Neural cell (in vitro differentiated cells): Measurements from ENCODE around the gene ARHGAP9. TPM values are rescaled to one million over a fixed set of nuclear protein-coding genes. Genes with fewer than 3 reads are reported as not detected.

Experiments
- H2AFZ ChIP-seq: fragments of 200-600, 300-800 bp; sonication (generic), shearing (Covaris generic); 2 replicates; pipeline ENCODE4 v1.6.0; 2014; ENCODE audit warnings: low read depth, mild to moderate bottlenecking, antibody characterized with exemption, low read length, moderate library complexity
- H3F3A ChIP-seq: fragments of 200-600 bp; shearing (Covaris generic); 2 replicates; pipeline ENCODE4 v1.6.1; 2016; ENCODE audit warnings: mild to moderate bottlenecking, moderate library complexity, mixed read lengths, antibody characterized with exemption, low read length; ENCODE audit not compliant: insufficient read depth, poor library complexity, severe bottlenecking
- H3K27ac ChIP-seq: fragments of 200-600, 300-800 bp; sonication (generic), shearing (Covaris generic); 2 replicates; pipeline ENCODE4 v1.5.1; 2014; ENCODE audit warnings: mild to moderate bottlenecking, low read length, moderate library complexity
- H3K27me3 ChIP-seq: fragments of 300-800, 200-600 bp; sonication (generic), shearing (Covaris generic); 2 replicates; pipeline ENCODE4 v1.6.0; 2014; ENCODE audit warnings: mild to moderate bottlenecking, low read depth, low read length, moderate library complexity; ENCODE audit not compliant: insufficient read depth
- H3K36me3 ChIP-seq: fragments of 300-800, 200-600 bp; sonication (generic), shearing (Covaris generic); 2 replicates; pipeline ENCODE4 v1.5.1; 2014; ENCODE audit warnings: mild to moderate bottlenecking, antibody characterized with exemption, low read length, moderate library complexity; ENCODE audit not compliant: insufficient read depth
- H3K4me2 ChIP-seq: fragments of 300-800, 200-600 bp; sonication (generic), shearing (Covaris generic); 2 replicates; pipeline ENCODE4 v1.6.0; 2014; ENCODE audit warnings: mild to moderate bottlenecking, low read length
- H3K4me3 ChIP-seq: fragments of 300-800, 200-600 bp; sonication (generic), shearing (Covaris generic); 2 replicates; pipeline ENCODE4 v1.5.1; 2014; ENCODE audit warnings: mild to moderate bottlenecking, low read length, moderate library complexity
- H3K79me2 ChIP-seq: fragments of 200-600 bp; shearing (Covaris generic); replicated peaks from 2 replicates; pipeline ENCODE4 v1.6.0; 2014; ENCODE audit warnings: mild to moderate bottlenecking, low read length, moderate library complexity; ENCODE audit not compliant: insufficient read depth
- H3K9ac ChIP-seq: fragments of 300-800, 200-600 bp; sonication (generic), shearing (Covaris generic); 2 replicates; pipeline ENCODE4 v1.6.1; 2016; ENCODE audit warnings: mild to moderate bottlenecking, low read length, mixed read lengths
- H3K9me2 ChIP-seq: fragments of 200-600 bp; shearing (Covaris generic); 2 replicates; pipeline ENCODE4 v1.6.1; 2016; ENCODE audit warnings: mild to moderate bottlenecking, low read length, mixed read lengths; ENCODE audit not compliant: insufficient read depth
- H3K9me3 ChIP-seq: fragments of 200-600, 300-800 bp; sonication (generic), shearing (Covaris generic); 2 replicates; pipeline ENCODE4 v1.6.1; 2016; ENCODE audit warnings: mild to moderate bottlenecking, mixed run types, low read length, moderate library complexity, mixed read lengths
- H4K20me1 ChIP-seq: fragments of 200-600 bp; shearing (Covaris generic); 2 replicates; pipeline ENCODE4 v1.6.1; 2016; ENCODE audit warnings: mild to moderate bottlenecking, mixed run types; ENCODE audit not compliant: insufficient read depth
- CTCF ChIP-seq: fragments of 450-650 bp; IDR thresholded peaks from 2 replicates; pipeline ENCODE4 v1.5.1; 2014; ENCODE audit warnings: antibody characterized with exemption, mild to moderate bottlenecking, moderate library complexity; ENCODE audit not compliant: poor library complexity, severe bottlenecking
- EP300 ChIP-seq: fragments of 450-650 bp; conservative IDR thresholded peaks from 2 replicates; pipeline ENCODE4 v1.6.1; 2014; ENCODE audit warnings: antibody characterized with exemption, mild to moderate bottlenecking, moderate library complexity; ENCODE audit not compliant: poor library complexity, severe bottlenecking
- EZH2 ChIP-seq: fragments of 200-600, 300-800 bp; shearing (Covaris generic), sonication (generic); IDR thresholded peaks from 2 replicates; pipeline ENCODE4 v1.6.1; 2014; ENCODE audit warnings: antibody characterized with exemption, low read length, borderline replicate concordance, mild to moderate bottlenecking; ENCODE audit not compliant: insufficient read depth, poor library complexity, severe bottlenecking
- MXI1 ChIP-seq: fragments of 450-650 bp; conservative IDR thresholded peaks from 2 replicates; pipeline ENCODE4 v1.6.1; 2014; ENCODE audit warnings: antibody characterized with exemption, mild to moderate bottlenecking; ENCODE audit not compliant: poor library complexity, severe bottlenecking
- POLR2AphosphoS5 ChIP-seq: IDR thresholded peaks from 2 replicates; pipeline ENCODE4 v1.6.1; 2012
- RAD21 ChIP-seq: fragments of 450-650 bp; conservative IDR thresholded peaks from 2 replicates; pipeline ENCODE4 v1.6.1; 2014; ENCODE audit warnings: antibody characterized with exemption, mild to moderate bottlenecking, moderate library complexity
- SMC3 ChIP-seq: fragments of 450-650 bp; conservative IDR thresholded peaks from 2 replicates; pipeline ENCODE4 v1.6.1; 2014; ENCODE audit warnings: antibody characterized with exemption, mild to moderate bottlenecking, moderate library complexity; ENCODE audit not compliant: poor library complexity
- TAF1 ChIP-seq: IDR thresholded peaks from 2 replicates; pipeline ENCODE4 v1.6.1; 2012; ENCODE audit warnings: low read depth
- polyA plus RNA-seq: library from polyadenylated mRNA; depleted of rRNA; stranded (reverse); fragments of >200 nt; gene quantifications from 2 replicates; pipeline ENCODE4 v1.2.3, GENCODE V29; 2014
- TF ChIP-seq, protein P1 (sequence below): IDR thresholded peaks from 2 replicates; pipeline ENCODE4 v1.6.1; 2012; ENCODE audit warnings: borderline replicate concordance

The ARHGAP9 gene
- polyA plus RNA-seq, 1 donor from 2014 or later: not detected

DNA sequence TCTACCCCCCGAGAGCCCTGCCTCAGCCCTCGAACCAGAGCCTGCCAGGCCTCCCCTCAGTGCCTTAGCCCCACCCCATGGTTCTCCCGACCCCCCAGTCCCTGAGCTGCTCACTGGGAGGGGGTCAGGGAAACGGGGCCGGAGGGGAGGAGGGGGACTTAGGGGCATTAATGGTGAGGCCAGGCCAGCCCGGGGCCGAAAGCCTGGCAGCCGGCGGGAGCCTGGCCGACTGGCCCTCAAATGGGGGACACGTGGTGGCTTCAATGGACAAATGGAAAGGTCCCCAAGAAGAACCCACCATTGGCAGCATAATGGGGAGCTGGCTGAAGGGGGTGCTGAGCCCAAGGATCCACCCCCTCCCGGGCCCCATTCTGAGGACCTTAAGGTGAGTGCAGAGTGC, 48.5 kb upstream of the ARHGAP9 start:
- H3K4me3 ChIP-seq: no peak overlapping the region
- no peak for TF ChIP-seq RAD21
- TF ChIP-seq, protein P1, sequence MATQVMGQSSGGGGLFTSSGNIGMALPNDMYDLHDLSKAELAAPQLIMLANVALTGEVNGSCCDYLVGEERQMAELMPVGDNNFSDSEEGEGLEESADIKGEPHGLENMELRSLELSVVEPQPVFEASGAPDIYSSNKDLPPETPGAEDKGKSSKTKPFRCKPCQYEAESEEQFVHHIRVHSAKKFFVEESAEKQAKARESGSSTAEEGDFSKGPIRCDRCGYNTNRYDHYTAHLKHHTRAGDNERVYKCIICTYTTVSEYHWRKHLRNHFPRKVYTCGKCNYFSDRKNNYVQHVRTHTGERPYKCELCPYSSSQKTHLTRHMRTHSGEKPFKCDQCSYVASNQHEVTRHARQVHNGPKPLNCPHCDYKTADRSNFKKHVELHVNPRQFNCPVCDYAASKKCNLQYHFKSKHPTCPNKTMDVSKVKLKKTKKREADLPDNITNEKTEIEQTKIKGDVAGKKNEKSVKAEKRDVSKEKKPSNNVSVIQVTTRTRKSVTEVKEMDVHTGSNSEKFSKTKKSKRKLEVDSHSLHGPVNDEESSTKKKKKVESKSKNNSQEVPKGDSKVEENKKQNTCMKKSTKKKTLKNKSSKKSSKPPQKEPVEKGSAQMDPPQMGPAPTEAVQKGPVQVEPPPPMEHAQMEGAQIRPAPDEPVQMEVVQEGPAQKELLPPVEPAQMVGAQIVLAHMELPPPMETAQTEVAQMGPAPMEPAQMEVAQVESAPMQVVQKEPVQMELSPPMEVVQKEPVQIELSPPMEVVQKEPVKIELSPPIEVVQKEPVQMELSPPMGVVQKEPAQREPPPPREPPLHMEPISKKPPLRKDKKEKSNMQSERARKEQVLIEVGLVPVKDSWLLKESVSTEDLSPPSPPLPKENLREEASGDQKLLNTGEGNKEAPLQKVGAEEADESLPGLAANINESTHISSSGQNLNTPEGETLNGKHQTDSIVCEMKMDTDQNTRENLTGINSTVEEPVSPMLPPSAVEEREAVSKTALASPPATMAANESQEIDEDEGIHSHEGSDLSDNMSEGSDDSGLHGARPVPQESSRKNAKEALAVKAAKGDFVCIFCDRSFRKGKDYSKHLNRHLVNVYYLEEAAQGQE: no peak
- TF ChIP-seq TAF1: no peak
- no peaks in the 10 kb centered on the region for H3K9me2 ChIP-seq
- H3K79me2 ChIP-seq: peaks cover 18% of the 10 kb centered on the region
- H3K36me3 ChIP-seq: no peaks in the 10 kb centered on the region
- no peak overlapping the region for H3K27ac ChIP-seq
- H4K20me1 ChIP-seq: no peaks in the 10 kb centered on the region
- no peak overlapping the region for H3K9ac ChIP-seq
- H3K4me2 ChIP-seq: no peak overlapping the region
- no peaks in the 10 kb centered on the region for H3K9me3 ChIP-seq
- H2AFZ ChIP-seq: no peak overlapping the region
- H3F3A ChIP-seq: peaks cover 4% of the 10 kb centered on the region
- no peaks in the 10 kb centered on the region for H3K27me3 ChIP-seq

DNA sequence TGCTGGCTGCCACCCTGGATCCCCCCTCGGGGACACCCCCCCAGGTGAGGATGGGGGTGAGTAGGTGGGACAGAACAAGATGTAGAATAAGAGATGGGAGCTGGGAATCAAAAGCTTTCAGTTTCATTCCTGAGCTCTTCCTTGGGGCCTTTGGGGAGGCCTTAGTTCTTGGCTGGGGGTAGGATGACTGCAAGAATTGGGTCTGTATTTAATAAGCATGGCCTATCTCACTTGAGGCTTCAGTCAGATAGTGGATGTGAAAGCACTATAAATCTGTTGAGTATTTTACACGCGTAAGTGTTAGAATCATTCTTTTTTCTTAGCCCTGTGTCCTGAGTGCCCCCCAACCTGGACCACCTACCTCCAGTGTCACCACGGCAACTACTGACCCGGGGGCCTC, 47.5 kb upstream of the ARHGAP9 start:
- H2AFZ ChIP-seq: no peak overlapping the region
- no peak overlapping the region for H3K4me2 ChIP-seq
- no peaks in the 10 kb centered on the region for H3K9me3 ChIP-seq
- H3K27me3 ChIP-seq: no peaks in the 10 kb centered on the region
- H4K20me1 ChIP-seq: no peaks in the 10 kb centered on the region
- no peak overlapping the region for H3K9ac ChIP-seq
- peaks cover 4% of the 10 kb centered on the region for H3F3A ChIP-seq
- H3K79me2 ChIP-seq: peaks cover 18% of the 10 kb centered on the region
- H3K4me3 ChIP-seq: no peak overlapping the region
- H3K27ac ChIP-seq: no peak overlapping the region
- TF ChIP-seq RAD21 (no peak), EP300 (no peak), MXI1 (no peak), POLR2AphosphoS5 (no peak), CTCF (no peak), SMC3 (no peak), TAF1 (no peak), EZH2 (no peak)
- TF ChIP-seq, protein P1: no peak
- no peaks in the 10 kb centered on the region for H3K9me2 ChIP-seq
- H3K36me3 ChIP-seq: no peaks in the 10 kb centered on the region
